ENCODE measurements around the gene MAB21L4.

Gene MAB21L4

DNA sequence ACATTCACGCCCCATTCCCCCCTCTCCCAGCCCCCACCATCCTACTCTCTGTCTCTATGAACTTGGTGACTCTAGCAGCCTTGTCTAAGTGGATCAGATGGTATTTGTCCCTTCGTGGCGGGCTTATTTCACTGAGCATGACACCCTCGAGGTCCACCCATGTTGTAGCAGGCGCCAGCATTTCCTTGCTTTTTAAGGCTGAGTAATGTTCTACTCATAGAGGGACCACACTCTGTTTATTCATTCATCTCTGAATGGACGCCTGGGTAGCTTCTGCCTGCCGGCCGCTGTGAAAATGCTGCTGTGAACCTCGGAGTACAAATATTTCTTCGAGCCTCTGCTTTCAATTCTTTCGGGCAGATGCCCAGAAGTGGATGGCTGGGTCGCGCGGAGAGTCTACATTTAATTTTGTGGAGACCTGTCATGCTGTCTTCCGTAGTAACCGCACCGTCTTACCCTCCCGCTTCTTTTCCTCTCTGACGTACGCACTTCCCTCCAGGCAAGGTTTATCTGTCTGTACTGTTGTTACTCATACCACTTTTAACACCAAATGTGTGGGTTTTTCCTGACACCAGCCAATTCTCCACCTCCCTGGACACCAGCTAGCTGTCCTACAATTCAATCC lies 15.8 kb upstream of the MAB21L4 start:
- DNase-seq (ENCODE audit: low read depth, low spot score), result no peak

DNA sequence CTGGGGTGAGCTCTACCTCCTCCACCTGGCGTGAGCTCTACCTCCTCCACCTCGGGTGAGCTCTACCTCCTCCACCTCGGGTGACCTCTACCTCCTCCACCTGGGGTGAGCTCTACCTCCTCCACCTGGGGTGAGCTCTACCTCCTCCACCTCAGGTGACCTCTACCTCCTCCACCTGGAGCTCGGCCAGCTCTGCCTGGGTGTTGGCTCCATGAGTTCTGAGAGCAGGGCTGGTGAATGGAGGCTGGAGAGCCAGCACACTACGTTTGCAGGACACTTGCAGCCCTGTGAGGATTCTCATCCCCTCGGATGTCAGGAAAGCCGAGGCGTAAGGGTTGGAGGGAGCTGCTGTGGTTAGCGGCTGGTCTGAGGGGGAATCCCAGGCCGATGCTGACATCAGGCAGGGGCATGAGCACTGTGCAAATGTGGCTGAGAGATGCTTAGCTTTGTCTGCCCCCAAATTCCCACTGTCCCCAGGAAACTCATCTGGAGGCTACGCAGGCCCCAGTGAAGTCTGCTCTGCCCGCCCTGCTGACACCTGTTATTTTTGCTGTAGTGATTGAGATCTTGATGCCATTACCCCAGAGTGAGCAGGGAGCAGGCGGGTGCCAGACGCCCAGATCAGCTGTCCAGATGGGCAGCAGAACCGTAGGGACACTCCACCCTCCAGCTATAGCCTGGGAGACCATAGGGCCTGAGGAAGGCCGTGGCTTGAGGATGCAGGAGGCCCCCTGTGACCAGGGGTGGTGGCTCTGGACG lies 13.4 kb upstream of the MAB21L4 start:
- DNase-seq (ENCODE audit: low read depth, low spot score), result no peak

DNA sequence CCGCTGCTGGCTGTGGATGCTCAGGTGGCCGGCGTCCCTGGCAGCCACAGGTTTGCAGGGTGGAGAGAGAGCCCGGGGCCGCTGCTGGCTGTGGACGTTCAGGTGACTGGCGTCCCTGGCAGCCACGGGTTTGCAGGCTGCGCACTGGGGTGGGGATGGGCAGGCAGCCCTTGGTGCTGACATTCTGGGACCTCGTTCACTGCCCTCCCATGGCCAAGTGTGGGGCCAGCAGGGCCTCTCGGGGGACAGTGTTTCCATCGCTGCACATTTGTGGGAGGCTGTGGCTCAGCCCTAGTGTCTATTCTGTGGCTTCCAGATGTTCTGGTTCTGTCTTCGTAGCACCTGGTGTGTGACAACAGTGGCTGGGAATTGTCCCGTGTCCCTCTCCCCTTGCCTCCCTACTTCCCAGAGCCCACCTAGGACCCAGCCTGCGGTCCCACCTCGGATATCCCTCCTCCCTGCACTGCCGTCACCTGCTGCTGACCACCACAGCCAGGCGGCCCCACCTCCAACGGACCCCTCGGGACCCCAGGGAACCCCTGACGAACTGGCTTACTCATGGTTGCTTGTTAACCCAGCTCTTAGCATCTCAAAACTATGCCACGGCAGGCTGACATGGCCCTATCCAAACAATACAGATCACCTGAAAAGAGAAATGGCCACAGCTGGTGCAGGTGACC lies 11.1 kb upstream of the MAB21L4 start:
- DNase-seq (ENCODE audit: low read depth, low spot score), result no peak

DNA sequence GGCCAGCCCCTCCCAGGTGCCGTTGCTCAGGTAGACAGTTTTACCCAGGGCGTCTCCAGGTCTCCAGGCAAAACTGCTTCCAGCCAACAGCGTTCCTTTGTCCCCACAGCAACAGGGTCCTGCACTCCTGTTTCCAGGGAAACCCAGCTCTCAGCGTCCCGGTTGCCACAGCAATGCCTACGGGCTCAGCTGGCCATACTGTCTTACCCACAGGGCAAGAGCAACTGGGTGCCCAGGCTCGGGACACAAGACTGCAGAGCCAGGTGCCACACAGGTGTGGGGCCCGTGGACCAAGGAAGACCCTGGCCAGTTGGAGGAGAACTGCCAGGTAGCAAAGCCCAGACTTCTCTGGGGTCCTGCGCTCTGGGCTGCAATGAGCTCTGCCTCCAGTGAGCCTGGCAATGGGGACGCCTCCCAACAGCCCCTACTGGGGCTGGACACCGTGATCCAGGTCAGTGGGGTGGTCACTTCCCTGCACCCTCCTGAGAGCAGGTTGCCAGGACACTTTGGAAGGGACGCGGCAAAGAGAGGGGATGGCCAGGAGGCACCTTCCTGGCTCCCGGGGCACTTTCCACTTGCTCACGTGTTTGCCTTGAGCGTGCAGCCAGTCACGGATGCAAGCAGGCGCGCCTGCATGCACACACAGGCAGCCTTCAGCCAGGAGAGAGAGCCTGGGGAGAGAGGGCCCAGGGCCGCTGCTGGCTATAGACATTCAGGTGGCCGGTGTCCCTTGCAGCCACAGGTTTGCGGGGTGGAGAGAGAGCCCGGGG lies 10.4 kb upstream of the MAB21L4 start, which contains the start of gene CROCC2:
Gene CROCC2, plus strand, starts transcription at position 196 of the 770 bp plus-strand sequence. Its CDS starts 178 bp downstream, at position 374.
- no peak for DNase-seq (ENCODE audit: low read depth, low spot score)

DNA sequence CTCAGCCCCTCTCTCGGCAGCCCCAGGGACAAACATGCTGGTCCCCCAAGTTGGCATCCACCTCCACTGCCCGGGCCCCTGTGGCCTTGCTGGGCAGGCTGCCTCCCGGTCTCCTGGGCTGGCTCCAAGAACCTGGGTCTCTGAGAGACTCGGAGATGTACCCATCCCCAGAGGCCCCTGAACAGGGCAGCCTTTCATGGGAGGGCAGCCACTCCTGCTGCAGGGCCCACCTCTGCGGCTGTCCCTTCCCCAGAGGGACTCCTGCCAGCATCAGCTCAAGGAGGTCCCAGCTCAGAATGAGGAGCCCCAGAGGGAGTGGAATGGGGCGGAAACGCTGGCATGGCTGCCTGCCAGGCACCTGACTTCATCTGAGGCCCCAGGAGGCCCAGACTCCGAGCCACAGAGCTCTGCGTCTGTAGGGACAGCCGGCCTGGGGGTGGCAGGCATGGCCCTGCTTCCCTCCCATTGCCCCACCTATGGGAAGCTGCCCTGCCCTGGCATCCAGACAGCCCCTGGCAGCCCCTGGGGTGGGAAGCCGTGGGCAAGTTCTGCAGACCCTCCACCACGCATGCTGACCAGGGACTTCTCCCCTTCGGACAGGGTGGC lies 9.3 kb upstream of the MAB21L4 start:
- DNase-seq (ENCODE audit: low read depth, low spot score), result no peak

DNA sequence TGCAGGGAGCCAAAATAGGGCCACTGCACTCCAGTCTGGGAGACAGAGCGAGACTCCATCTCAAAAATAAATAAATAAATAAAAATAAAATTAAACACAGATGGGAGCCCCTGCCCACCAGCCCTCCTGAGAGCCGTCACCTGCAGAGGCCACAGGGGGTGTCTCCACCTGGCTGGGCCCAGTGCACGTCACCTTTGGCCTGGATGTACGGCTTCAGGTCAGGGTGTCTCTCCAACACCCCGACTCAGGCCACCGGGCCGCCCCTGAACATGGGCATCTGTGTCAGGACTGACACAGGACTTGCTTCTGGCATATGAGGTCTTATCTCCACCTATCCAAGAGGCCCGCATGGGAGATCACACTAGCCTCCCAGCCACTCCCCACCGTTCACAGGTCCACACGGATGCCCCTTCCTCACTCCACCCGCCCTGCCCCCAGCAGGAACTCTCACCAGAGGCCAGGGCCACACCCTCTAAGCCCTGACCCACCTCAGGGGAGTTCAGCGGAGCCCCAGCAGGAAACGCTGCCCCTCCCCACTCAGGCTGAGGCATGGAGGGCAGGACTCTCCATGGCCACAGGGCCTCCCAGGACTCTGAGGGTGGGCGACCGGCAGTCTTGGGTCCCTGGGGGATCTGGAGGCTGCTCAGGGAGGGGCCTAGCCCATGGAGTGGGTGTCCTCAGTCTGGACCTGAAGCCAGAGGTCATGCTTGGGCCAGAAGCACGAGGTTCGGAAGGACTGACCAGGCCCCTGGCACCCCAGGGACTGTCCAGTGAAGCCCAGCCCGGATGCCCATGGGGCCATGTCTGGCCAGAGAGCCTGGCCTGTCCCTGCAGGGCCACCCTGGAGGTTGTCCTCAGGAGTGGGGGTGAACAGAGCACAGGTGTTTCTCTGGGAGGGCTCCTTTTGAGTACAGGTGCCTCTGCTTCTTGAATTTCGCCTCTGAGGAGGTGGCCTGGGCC lies 8.5 kb upstream of the MAB21L4 start:
- DNase-seq (ENCODE audit: low read depth, low spot score), result no peak

DNA sequence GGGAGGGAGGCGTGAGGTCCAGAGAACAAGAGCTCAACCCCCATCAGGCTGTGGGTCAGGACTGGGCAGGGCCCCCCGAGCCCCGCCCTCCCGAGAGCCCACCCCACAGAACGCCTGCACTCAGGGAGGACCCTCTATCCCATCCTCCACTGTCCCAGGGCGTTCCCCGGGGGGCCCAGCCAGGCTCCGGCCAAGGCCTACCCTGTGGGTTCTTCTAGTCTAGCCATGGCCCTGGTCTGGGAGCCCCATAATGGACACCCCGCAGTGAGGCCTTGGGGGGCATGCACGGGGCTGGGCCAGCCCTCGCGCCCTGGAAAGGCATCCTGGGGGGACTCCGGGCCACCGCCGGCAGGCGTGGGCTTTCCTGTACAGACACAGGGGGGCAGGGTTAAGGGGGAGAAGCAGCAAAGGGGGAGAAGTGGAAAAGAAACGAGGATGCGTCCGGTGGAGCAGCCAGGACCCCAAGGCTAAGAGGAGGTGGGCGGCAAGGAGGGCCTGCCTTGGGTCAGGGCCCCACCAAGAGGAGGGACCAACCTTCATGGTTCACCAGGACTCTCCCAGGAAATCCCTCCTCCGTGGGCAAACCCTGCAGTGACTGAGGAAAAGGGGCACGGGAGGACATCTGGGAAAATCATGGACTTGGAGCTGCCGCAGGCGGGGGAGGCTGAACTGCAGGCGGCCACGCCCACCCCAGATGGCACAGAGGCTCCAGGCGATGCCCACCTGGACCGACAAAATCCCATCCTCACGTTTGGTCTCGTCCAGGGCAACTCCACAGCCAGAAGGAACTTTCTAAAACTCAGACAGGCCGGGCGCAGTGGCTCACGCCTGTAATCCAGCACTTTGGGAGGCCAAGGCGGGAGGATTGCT lies 7.5 kb upstream of the MAB21L4 start:
- no peak for DNase-seq (ENCODE audit: low read depth, low spot score)

DNA sequence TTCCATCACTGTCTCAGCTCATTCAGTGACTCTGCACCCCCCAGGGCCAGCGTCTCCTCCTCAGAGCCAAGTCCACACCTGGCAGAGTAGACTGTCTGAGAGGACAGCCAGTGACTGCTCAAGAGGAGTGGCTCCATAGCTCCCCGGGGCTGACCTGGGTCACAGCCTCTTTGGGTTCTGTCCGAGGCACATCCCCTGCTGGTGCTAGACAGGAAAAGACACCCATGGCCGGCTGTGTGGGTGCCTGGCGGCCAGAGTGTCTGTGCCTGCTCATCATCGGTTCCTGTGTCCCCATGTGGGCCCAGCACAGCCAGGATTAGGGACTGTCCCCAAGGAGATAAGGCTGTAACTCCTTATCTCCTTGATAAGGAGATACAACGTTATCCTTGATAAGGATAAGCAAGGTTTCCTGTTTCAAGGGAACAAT lies 6.7 kb upstream of the MAB21L4 start:
- no peak for DNase-seq (ENCODE audit: low read depth, low spot score)

DNA sequence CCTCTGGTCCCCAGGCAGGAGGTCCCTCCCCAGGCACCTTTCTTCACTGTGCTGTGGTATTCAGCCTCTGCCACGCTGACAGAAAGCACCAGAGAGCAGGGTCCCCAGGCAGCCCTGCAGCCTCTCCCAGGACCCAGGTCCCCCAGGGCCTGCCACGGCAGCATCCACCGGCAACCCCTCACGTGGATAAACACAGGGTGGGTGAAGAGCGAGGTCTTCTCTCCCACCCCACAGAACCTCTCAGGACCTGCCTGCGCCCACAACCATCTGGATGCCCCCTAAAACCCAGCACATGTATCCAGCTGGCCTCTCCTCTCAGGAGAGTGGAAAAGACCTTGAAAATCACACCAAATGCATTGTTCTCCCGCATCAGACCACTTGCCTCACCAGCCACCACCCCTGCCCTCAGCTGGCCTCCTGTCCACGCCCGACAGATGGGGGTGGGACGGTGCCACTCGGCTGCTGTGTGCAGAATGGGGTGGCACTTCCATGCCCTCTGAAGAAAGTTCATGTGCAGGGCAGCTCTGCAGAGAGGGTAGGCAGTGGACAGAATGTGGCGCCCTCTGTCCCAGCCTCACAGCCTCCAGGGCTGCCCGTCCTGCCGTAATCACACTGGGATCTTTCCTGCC lies 6.1 kb upstream of the MAB21L4 start:
- no peak for DNase-seq (ENCODE audit: low read depth, low spot score)

DNA sequence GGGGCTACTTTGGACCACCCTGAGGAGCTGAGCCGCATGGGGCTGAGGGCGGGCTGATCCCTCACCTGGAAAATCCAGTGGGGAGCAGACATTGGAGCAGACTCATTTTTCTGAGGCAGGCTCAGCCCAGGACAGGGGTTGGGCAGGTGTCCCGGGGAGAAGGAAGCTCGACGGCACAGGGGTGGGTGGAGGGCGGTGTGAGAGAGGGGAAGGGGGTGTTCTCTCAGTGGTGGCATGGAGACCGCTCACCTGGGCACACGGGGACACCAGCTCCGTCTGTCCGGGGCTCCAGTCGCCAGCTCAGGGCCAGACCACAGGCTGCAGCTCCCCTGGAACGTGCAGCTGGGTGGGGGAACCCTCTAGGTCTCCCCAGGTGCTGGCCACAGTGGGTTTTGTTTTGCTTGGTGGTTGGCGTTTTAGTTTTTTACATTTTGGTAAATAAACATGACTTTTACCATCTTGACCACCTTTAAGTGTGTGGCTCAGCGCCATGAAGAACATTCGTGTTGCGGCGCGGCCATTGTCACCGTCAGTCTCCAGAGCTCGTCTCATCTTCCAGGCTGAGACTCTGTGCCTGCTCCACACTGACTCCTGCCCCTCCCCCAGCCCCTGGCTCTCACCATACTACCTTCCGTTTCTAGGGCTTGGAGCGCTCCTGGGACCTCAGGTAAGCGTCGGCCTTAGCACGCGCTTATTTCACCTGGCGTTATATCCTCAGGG lies 4.3 kb upstream of the MAB21L4 start:
- DNase-seq (ENCODE audit: low read depth, low spot score), result no peak

DNA sequence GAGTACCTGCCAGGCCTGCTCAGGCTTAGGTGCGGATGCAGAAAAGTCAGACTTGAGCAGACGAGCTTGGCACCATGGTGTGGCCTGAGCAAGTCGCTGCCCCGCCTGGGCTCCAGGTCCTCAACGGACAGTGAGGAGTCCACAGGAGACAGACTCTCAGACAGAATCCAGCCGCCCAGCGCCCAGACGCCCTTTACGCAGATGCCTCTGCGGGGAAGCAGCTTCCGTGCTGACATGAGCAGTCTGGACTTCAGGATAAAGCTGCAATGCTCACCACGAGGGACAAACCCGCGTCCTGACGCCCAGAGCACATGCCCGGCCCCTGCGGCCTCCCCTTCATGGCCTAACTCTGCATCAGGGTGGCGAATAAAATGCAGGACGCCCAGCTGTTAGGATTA lies 3.5 kb upstream of the MAB21L4 start:
- DNase-seq (ENCODE audit: low read depth, low spot score), result no peak

DNA sequence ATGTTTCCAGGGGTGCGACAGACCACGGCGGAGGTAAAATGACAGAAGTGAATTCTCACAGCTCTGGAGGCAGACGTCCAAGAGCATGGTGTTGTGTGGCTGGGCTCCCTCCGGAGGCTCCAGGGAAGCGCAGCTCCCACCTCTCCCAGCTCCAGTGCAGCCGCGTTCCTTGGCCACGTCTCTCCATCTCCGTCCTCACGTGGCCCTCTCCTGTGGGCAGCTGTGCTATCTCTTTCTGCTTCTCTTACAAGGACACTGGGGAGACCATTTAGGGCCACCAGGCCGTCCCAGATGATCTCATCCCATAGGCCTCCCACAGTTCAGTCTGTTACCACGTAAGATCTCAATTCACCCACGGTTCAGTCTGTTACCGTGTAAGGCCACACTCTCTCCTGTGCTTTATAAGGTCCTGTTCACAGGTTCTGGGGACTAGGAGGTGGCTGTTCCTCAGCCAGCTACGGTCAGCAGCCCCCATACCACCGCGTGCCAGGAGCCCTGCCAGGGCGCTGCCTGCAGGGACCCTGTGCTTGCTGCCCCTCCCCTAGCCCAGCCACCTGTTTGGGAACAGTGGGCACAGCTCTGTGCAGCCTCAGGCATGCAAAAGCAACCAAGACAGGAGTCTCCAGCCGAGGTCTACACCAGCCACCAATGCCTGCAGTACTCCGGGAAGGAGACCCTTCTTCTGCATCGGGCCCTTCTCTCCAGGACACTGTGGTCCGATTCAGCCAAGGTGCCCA lies 2.9 kb upstream of the MAB21L4 start:
- DNase-seq (ENCODE audit: low read depth, low spot score), result no peak

DNA sequence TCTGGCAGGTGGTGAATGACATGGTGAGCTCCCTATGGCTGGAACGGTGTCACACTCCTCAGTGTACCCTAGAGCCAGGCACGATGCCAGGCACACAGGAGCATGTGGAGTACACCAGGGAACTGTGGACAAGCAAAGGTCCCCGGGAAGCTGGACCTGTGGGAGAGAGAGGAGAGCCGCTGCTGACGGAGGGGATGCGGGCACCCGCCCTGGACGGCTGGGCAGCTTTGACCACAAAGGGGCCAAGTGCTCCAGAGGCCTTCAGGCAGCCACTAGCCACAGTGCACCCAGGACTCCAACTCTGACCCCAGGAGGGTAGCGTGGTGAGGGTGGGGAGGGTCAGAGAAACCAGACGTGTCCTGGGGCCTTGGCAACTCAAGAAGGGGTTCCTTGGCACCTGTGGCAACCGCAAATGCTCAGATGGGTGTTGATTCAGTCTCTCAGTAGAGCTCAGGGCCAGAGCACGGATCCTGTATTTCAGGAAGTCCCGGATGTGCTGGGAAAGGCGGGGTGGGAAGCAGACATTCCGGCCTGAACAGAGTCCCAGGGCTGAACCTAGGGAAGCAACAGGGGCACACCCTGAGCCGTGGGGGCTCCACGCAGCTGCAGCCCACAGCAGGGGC lies 2.3 kb upstream of the MAB21L4 start:
- no peak for DNase-seq (ENCODE audit: low read depth, low spot score)

DNA sequence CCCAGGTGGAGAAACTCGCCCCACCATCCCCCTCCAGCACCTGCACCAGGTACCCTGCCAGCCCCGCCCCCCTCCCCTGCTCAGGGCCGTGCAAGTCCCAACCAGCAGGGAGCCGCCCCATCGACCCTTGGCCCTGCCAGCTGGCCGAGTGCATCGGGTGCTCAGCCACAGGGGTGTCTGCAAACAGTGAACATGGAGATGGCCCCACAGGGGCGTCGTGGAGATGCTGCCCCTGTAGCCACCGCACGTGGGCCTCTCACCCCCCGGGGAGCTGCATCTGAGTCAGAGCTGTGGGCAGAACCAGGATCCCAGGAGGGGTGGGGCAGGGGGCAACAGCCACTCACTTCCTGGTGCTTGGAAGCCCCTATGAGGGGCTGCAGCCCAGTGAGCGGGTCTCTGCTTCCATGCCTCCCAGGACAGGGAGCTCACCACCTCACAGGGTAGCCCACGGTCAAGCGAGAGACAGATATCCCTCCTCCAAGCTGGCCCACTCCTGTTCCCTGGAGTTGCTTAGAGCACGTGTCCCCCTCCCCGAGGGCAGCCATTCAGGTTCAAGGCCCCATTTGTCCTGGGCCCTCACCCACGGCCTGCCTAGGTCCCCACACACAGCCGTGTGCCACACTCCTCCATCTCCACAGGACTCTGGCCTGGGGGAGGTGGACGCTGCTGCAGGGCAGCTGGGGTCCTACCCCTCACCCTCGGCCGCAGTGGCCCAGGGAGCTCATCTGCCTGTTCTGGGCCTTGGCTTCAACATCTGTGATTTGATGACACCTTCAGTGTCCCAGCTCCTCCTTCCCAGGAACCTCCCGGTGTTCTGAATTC lies 1.1 kb upstream of the MAB21L4 start:
- no peak for DNase-seq (ENCODE audit: low read depth, low spot score)

DNA sequence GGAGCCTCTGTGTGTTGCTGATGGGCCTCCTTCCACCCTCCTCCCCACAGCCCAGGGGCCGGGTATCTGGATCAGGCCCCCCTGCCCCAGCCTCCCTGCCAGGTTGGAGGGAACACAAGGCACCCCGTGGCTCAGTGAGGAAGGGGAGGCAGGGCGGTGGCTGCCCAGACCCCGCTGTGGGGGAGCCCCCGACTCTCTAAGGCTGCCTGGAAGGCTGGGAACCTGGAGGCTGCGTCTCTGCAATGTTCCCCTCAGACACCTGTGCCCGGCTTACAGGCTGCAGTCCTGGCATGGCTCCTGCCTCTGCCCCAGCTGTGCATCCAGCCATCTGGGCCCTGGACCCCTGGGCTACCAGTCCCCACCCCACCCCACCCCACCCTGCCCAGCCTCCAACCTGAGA lies 438 bp upstream of the MAB21L4 start:
- DNase-seq (ENCODE audit: low read depth, low spot score), result no peak

DNA sequence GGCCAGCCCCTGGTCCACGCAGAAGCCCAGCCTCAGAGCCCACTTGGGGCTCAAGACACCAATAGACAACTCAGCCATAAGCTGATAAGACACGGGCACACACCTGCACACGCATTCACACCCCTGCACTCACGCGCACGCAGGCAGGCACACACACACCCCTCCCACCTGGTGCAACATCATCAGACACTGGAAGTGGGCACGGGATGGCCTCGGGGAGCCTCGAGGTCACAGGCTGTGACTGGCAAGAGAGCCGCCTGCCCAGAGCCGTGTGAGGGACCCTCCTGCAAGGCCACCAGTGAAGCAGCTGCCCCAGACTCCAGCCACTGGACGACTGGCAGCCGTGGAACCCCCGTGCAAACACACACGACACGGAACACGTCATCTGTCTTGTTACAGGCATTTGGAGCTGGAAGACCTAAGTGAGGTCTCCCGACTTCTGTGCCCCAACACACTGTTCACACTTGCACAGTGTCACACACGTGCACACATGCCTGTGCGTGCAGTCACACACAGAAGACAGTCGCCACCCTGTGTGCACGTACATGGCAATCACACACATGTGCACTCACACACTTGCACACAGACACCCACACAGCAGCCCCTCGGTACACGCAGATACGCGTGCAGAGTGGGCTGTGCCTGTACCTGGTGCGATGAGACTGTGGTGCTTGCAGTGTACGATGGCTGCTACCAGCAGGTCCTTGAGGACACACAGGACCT lies 959 bp downstream of the MAB21L4 start:
- DNase-seq (ENCODE audit: low read depth, low spot score), result no peak

All from brain pericyte (primary cell).